ENCODE measurements around the gene FRMD3.

FRMD3 gene

GRCh38 chr9:83271665-83272071 is 266.5 kb downstream of the FRMD3 start:
- Histone ChIP-seq H4K8ac (ENCODE audit: low read length) (no peak overlapping the region), H2AFZ (ENCODE audit: low read depth, low read length) (no peak overlapping the region), H2AK5ac (ENCODE audit: low read length, severe bottlenecking) (no peak overlapping the region), H2BK5ac (ENCODE audit: low read depth, low read length, poor library complexity, severe bottlenecking) (no peak overlapping the region), H3K4ac (ENCODE audit: low read depth in 1 of 2, low read length in 2 of 2) (no peak overlapping the region), H3K4me2 (ENCODE audit: low read length, poor library complexity, severe bottlenecking) (no peak overlapping the region), H3K23ac (ENCODE audit: low read length in 2 of 2) (no peak overlapping the region), H3K9ac (ENCODE audit: low read length) (no peak overlapping the region), H3K36me3 (ENCODE audit: control insufficient read depth in 1 of 2, insufficient read depth in 2 of 2, low read depth in 1 of 2, low read length in 2 of 2) (peaks cover 0 to 18% of the 10 kb centered on the region in 2 experiments), H3K18ac (ENCODE audit: low read depth in 1 of 2, low read length in 2 of 2) (no peak overlapping the region), H4K91ac (ENCODE audit: low read length) (no peak overlapping the region), H3K4me3 (ENCODE audit: insufficient read depth in 1 of 2, low read depth in 1 of 2, low read length in 2 of 2) (no peak overlapping the region), H2BK12ac (ENCODE audit: low read length in 2 of 2) (no peak overlapping the region), H2BK15ac (ENCODE audit: low read depth, poor library complexity, severe bottlenecking) (no peak overlapping the region), H3K9me3 (ENCODE audit: control insufficient read depth, low read length) (no peaks in the 10 kb centered on the region), H3K27me3 (ENCODE audit: control insufficient read depth in 1 of 2, insufficient read depth in 1 of 2, low read length in 2 of 2) (peaks cover 0 to 2% of the 10 kb centered on the region in 2 experiments), H2BK120ac (ENCODE audit: low read depth, low read length) (no peak overlapping the region), H3K4me1 (ENCODE audit: control insufficient read depth, insufficient read depth, low read depth, low read length) (peaks cover 2% of the 10 kb centered on the region), H3K79me1 (replicated peaks; ENCODE audit: low read length, poor library complexity, severe bottlenecking) (no peaks in the 10 kb centered on the region), H3K14ac (ENCODE audit: low read length in 2 of 2) (no peak overlapping the region), H3K27ac (ENCODE audit: low read length, poor library complexity, severe bottlenecking) (no peak overlapping the region)
- DNase-seq: no peak
- 80% methylated on average over 2 of the region's 2 CpGs for WGBS

GRCh38 chr9:83270116-83270515 is 268.1 kb downstream of the FRMD3 start:
- WGBS: 50% methylated on average over 3 of the region's 3 CpGs

GRCh38 chr9:83267741-83268140 is 270.5 kb downstream of the FRMD3 start:
- Histone ChIP-seq H3K4me3 (ENCODE audit: insufficient read depth in 1 of 2, low read depth in 1 of 2, low read length in 2 of 2) (no peak overlapping the region), H3K36me3 (ENCODE audit: control insufficient read depth in 1 of 2, insufficient read depth in 2 of 2, low read depth in 1 of 2, low read length in 2 of 2) (peaks cover 0 to 3% of the 10 kb centered on the region in 2 experiments), H4K91ac (ENCODE audit: low read length) (no peak overlapping the region), H3K4ac (ENCODE audit: low read depth in 1 of 2, low read length in 2 of 2) (no peak overlapping the region), H2BK15ac (ENCODE audit: low read depth, poor library complexity, severe bottlenecking) (no peak overlapping the region), H3K27ac (ENCODE audit: low read length, poor library complexity, severe bottlenecking) (no peak overlapping the region), H2AFZ (ENCODE audit: low read depth, low read length) (no peak overlapping the region), H3K4me2 (ENCODE audit: low read length, poor library complexity, severe bottlenecking) (no peak overlapping the region), H4K8ac (ENCODE audit: low read length) (no peak overlapping the region), H2BK12ac (ENCODE audit: low read length in 2 of 2) (no peak overlapping the region), H3K4me1 (ENCODE audit: control insufficient read depth, insufficient read depth, low read depth, low read length) (peaks cover 2% of the 10 kb centered on the region), H3K27me3 (ENCODE audit: control insufficient read depth in 1 of 2, insufficient read depth in 1 of 2, low read length in 2 of 2) (peaks cover 0 to 2% of the 10 kb centered on the region in 2 experiments), H2BK5ac (ENCODE audit: low read depth, low read length, poor library complexity, severe bottlenecking) (no peak overlapping the region), H3K9ac (ENCODE audit: low read length) (no peak overlapping the region), H3K23ac (ENCODE audit: low read length in 2 of 2) (no peak overlapping the region), H3K79me1 (replicated peaks; ENCODE audit: low read length, poor library complexity, severe bottlenecking) (no peaks in the 10 kb centered on the region), H3K9me3 (ENCODE audit: control insufficient read depth, low read length) (no peaks in the 10 kb centered on the region), H3K18ac (ENCODE audit: low read depth in 1 of 2, low read length in 2 of 2) (no peak overlapping the region), H3K14ac (ENCODE audit: low read length in 2 of 2) (no peak overlapping the region), H2AK5ac (ENCODE audit: low read length, severe bottlenecking) (no peak overlapping the region), H2BK120ac (ENCODE audit: low read depth, low read length) (no peak overlapping the region)
- WGBS: 60% methylated on average over 4 of the region's 5 CpGs
- DNase-seq: no peak

More at GRCh38 chr9:83270116-83270515, 268.1 kb downstream of the FRMD3 start:
- Histone ChIP-seq H3K23ac (ENCODE audit: low read length in 2 of 2) (no peak overlapping the region), H4K91ac (ENCODE audit: low read length) (no peak overlapping the region), H3K4ac (ENCODE audit: low read depth in 1 of 2, low read length in 2 of 2) (no peak overlapping the region), H3K27ac (ENCODE audit: low read length, poor library complexity, severe bottlenecking) (no peak overlapping the region), H3K79me1 (replicated peaks; ENCODE audit: low read length, poor library complexity, severe bottlenecking) (no peaks in the 10 kb centered on the region), H3K9me3 (ENCODE audit: control insufficient read depth, low read length) (no peaks in the 10 kb centered on the region), H3K27me3 (ENCODE audit: control insufficient read depth in 1 of 2, insufficient read depth in 1 of 2, low read length in 2 of 2) (peaks cover 0 to 2% of the 10 kb centered on the region in 2 experiments), H4K8ac (ENCODE audit: low read length) (no peak overlapping the region), H3K36me3 (ENCODE audit: control insufficient read depth in 1 of 2, insufficient read depth in 2 of 2, low read depth in 1 of 2, low read length in 2 of 2) (peaks cover 0 to 12% of the 10 kb centered on the region in 2 experiments), H3K9ac (ENCODE audit: low read length) (no peak overlapping the region), H2BK12ac (ENCODE audit: low read length in 2 of 2) (no peak overlapping the region), H2BK5ac (ENCODE audit: low read depth, low read length, poor library complexity, severe bottlenecking) (no peak overlapping the region), H3K4me3 (ENCODE audit: insufficient read depth in 1 of 2, low read depth in 1 of 2, low read length in 2 of 2) (no peak overlapping the region), H2BK15ac (ENCODE audit: low read depth, poor library complexity, severe bottlenecking) (no peak overlapping the region), H3K14ac (ENCODE audit: low read length in 2 of 2) (no peak overlapping the region), H2AFZ (ENCODE audit: low read depth, low read length) (no peak overlapping the region), H2BK120ac (ENCODE audit: low read depth, low read length) (no peak overlapping the region), H2AK5ac (ENCODE audit: low read length, severe bottlenecking) (no peak overlapping the region), H3K4me1 (ENCODE audit: control insufficient read depth, insufficient read depth, low read depth, low read length) (peaks cover 2% of the 10 kb centered on the region), H3K18ac (ENCODE audit: low read depth in 1 of 2, low read length in 2 of 2) (no peak overlapping the region), H3K4me2 (ENCODE audit: low read length, poor library complexity, severe bottlenecking) (no peak overlapping the region)
- DNase-seq: no peak

GRCh38 chr9:83266666-83267496 is 271.3 kb downstream of the FRMD3 start:
- DNase-seq: peak; percentile 3
- Histone ChIP-seq H3K4me3 (ENCODE audit: insufficient read depth in 1 of 2, low read depth in 1 of 2, low read length in 2 of 2) (peak overlapping the region in 1 of 2 experiments; percentile 23), H3K23ac (ENCODE audit: low read length in 2 of 2) (no peak overlapping the region), H2BK120ac (ENCODE audit: low read depth, low read length) (no peak overlapping the region), H3K27ac (ENCODE audit: low read length, poor library complexity, severe bottlenecking) (no peak overlapping the region), H3K79me1 (replicated peaks; ENCODE audit: low read length, poor library complexity, severe bottlenecking) (no peaks in the 10 kb centered on the region), H3K27me3 (ENCODE audit: control insufficient read depth in 1 of 2, insufficient read depth in 1 of 2, low read length in 2 of 2) (peaks cover 0 to 2% of the 10 kb centered on the region in 2 experiments), H2BK12ac (ENCODE audit: low read length in 2 of 2) (no peak overlapping the region), H2BK15ac (ENCODE audit: low read depth, poor library complexity, severe bottlenecking) (no peak overlapping the region), H3K14ac (ENCODE audit: low read length in 2 of 2) (no peak overlapping the region), H3K4ac (ENCODE audit: low read depth in 1 of 2, low read length in 2 of 2) (no peak overlapping the region), H2AK5ac (ENCODE audit: low read length, severe bottlenecking) (no peak overlapping the region), H3K9ac (ENCODE audit: low read length) (peak overlapping the region; percentile 24), H2BK5ac (ENCODE audit: low read depth, low read length, poor library complexity, severe bottlenecking) (no peak overlapping the region), H4K91ac (ENCODE audit: low read length) (no peak overlapping the region), H3K9me3 (ENCODE audit: control insufficient read depth, low read length) (no peaks in the 10 kb centered on the region), H3K18ac (ENCODE audit: low read depth in 1 of 2, low read length in 2 of 2) (peak overlapping the region in 1 of 2 experiments; percentile 64), H3K36me3 (ENCODE audit: control insufficient read depth in 1 of 2, insufficient read depth in 2 of 2, low read depth in 1 of 2, low read length in 2 of 2) (peaks cover 0 to 3% of the 10 kb centered on the region in 2 experiments), H4K8ac (ENCODE audit: low read length) (no peak overlapping the region), H3K4me1 (ENCODE audit: control insufficient read depth, insufficient read depth, low read depth, low read length) (peaks cover 2% of the 10 kb centered on the region), H3K4me2 (ENCODE audit: low read length, poor library complexity, severe bottlenecking) (no peak overlapping the region), H2AFZ (ENCODE audit: low read depth, low read length) (no peak overlapping the region)
- 51% methylated on average over 10 of the region's 11 CpGs for WGBS
